HG02588 (cell line): ENCODE results near the gene ADGRL3.

Source experiments
- ATAC-seq: cut with Tn5 transposase; IDR thresholded peaks from one replicate; pipeline ENCODE4 v1.9.1; 2021; ENCODE audit warnings: mild to moderate bottlenecking, moderate library complexity; ENCODE audit not compliant: unreplicated experiment

Gene ADGRL3

GRCh38 chr4:61200187-61200915 is at the start of gene ADGRL3:
TSS of gene ADGRL3 (plus strand) at chr4:61200326.
- ATAC-seq: no peak

GRCh38 chr4:61152433-61152832 is 47.7 kb upstream of the ADGRL3 start:
- no peak for ATAC-seq

GRCh38 chr4:61160478-61160877 is 39.6 kb upstream of the ADGRL3 start:
- no peak for ATAC-seq

GRCh38 chr4:61162116-61162515 is 38.0 kb upstream of the ADGRL3 start:
- no peak for ATAC-seq

- no peak for ATAC-seq
Measured at GRCh38 chr4:61173799-61174198, 26.3 kb upstream of the ADGRL3 start.

GRCh38 chr4:61175495-61175894 is 24.6 kb upstream of the ADGRL3 start:
- ATAC-seq: no peak

GRCh38 chr4:61177367-61177766 is 22.8 kb upstream of the ADGRL3 start:
- no peak for ATAC-seq

- no peak for ATAC-seq
Measured at GRCh38 chr4:61180405-61180804, 19.7 kb upstream of the ADGRL3 start.

- no peak for ATAC-seq
Measured at GRCh38 chr4:61182915-61183314, 17.2 kb upstream of the ADGRL3 start.

GRCh38 chr4:61185288-61185687 is 14.8 kb upstream of the ADGRL3 start:
- ATAC-seq: no peak

- ATAC-seq: no peak
Measured at GRCh38 chr4:61192392-61192791, 7.7 kb upstream of the ADGRL3 start.

GRCh38 chr4:61193863-61194262 is 6.3 kb upstream of the ADGRL3 start:
- ATAC-seq: no peak

GRCh38 chr4:61194571-61194970 is 5.6 kb upstream of the ADGRL3 start:
- ATAC-seq: no peak

GRCh38 chr4:61195101-61195500 is 5.0 kb upstream of the ADGRL3 start:
- ATAC-seq: no peak

GRCh38 chr4:61198686-61199085 is 1.4 kb upstream of the ADGRL3 start:
- ATAC-seq: no peak

GRCh38 chr4:61199873-61200186 is 296 bp upstream of the ADGRL3 start:
- no peak for ATAC-seq

- ATAC-seq: no peak
Measured at GRCh38 chr4:61200916-61201526, 895 bp downstream of the ADGRL3 start.

- ATAC-seq: no peak
Measured at GRCh38 chr4:61201561-61201960, 1.4 kb downstream of the ADGRL3 start.

- no peak for ATAC-seq
Measured at GRCh38 chr4:61201961-61202637, 2.0 kb downstream of the ADGRL3 start.

GRCh38 chr4:61202638-61203435 is 2.7 kb downstream of the ADGRL3 start:
- ATAC-seq: no peak

- ATAC-seq: no peak
Measured at GRCh38 chr4:61203436-61203790, 3.3 kb downstream of the ADGRL3 start.
